Activated CD4-positive, alpha-beta T cell treated with anti-CD3 and anti-CD28 coated beads, Interleukin-10, Interleukin-2, amounts not matched to agents 100 ng/mL and 50 ng/mL, durations not matched to agents 16 hours and 8 hours (primary cell): ENCODE measurements around the gene C16orf92.

ENCODE experiments used
- DNase-seq: peaks from one replicate; pipeline ENCODE4 v3.0.0-alpha.2; 2020

C16orf92 gene, protein sequence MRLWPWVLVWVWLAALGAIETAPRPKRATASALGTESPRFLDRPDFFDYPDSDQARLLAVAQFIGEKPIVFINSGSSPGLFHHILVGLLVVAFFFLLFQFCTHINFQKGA

GRCh38 chr16:30022887-30023286, at the start of gene C16orf92:
C16orf92 (plus strand) TSS chr16:30023198; CDS start chr16:30023341, 143 bp downstream.
- DNase-seq = no peak

DNA sequence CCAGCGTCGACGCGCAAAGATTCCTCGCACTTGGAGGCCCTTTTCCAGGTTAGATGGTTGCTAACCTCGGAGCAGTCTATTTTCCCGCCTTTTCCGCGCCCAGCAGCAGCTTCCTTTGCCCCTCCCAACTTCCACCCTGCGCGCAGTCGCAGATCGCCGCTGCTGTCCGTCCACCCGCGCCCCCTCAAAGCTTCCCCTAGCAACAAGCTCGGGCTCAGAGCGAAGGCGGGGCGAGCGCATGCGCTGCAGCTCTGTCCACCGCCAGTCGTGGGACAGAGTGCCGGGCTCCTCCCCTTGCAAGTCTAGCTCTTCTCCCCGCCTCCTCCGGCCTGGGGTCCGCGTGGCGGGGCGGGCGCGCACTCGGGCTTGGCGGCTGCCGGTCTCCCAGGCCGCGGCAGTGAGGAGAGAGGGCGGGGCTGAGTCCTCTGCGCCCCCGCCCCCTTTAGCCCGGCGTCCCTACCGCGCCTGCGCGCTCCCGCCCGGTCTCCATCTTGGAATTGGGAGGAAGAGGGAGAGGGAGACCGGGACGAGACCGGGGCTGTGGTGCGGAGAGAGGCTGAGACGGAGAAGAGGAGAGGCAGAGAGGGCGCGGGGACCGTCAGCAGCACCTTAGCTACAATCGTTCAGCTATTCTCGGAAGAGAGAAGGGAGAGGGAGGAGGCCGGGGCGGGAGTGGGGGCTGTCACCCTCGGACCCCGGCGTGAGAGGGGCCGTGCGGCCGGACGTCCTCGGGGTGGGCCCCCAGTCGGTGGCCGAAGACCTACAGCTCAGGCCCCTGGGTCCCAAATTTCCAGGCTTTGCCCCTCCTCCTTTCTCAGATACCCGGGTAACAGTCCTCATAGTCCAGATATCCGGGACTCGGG, 49.4 kb upstream of the C16orf92 start, which contains the start of gene TAOK2:
TSS of gene TAOK2 (plus strand) at position 485 of the 863 bp plus-strand sequence. CDS start 3,905 bp downstream, outside the sequence.
- DNase-seq = peak; percentile 99

DNA sequence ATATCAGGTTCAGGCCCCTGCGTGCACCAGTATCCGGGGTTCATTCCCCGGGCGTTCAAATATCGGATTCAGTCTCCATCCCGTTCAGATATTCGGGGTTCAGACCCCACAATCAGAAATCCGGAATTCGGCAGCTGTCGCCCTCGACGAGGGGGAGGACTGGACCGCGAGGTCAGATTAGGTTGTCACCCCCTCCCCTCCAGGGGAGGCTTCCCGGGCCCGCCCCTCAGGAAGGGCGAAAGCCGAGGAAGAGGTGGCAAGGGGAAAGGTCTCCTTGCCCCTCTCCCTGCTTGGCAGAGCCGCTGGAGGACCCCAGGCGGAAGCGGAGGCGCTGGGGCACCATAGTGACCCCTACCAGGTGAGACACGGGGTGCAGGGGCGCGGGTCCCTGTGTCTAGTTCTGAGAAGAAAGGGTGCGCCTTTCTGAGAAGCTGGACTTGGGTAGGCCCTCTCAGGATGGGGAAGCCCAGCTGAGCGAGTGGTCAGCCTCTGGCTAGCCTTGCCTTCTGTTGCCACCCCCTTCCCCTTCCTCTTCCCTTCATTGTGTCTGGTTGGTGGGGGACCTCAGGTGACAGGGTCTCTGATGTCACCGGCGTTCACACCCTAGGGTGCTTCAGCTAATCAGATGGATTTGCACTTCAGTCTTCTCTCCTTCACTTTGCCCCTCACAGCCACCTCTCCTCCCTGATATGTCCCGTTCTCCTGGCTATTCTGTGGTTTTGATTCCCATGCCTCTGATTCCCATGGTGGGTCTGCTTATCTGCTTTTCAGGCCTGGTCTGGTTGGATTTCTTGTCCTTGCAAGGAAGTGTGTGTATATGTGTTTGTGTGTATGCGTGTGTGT, 48.5 kb upstream of the C16orf92 start:
- peak; percentile 29 for DNase-seq

GRCh38 chr16:29975134-29975538, 47.9 kb upstream of the C16orf92 start:
- no peak for DNase-seq

DNA sequence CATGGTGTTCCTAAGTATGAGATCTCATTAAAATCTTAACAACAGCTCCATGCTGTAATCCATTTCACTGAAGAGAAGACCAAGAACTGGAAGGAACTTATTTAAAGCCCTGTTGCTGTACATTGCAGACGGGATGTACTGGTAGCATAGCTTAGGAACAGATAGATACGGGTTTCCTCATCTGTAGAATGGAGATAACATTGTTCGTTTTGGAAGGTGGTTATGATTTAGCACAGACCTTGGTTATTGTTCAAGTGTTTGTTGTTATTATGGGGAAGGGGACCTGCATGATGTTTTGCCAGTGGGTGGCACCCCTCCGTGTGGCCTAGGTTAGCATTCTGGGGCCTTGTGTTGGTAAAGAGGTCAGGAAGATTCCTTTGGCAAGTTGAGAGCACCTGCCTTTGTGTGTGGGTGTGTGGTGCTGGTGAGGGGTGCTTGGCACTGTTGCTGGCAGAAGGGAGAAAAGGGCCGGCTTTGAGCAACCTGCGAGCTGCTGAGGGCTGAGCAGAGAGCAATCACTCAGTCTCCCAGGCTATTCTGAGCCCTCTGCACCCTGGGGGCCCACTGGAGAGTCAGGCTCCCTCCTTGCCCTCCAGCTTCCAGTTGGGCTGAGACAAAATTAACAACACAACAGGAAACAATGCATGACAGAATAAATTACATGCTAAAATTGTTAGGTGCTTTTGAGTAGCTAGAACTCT, 47.0 kb upstream of the C16orf92 start:
- DNase-seq = no peak

DNA sequence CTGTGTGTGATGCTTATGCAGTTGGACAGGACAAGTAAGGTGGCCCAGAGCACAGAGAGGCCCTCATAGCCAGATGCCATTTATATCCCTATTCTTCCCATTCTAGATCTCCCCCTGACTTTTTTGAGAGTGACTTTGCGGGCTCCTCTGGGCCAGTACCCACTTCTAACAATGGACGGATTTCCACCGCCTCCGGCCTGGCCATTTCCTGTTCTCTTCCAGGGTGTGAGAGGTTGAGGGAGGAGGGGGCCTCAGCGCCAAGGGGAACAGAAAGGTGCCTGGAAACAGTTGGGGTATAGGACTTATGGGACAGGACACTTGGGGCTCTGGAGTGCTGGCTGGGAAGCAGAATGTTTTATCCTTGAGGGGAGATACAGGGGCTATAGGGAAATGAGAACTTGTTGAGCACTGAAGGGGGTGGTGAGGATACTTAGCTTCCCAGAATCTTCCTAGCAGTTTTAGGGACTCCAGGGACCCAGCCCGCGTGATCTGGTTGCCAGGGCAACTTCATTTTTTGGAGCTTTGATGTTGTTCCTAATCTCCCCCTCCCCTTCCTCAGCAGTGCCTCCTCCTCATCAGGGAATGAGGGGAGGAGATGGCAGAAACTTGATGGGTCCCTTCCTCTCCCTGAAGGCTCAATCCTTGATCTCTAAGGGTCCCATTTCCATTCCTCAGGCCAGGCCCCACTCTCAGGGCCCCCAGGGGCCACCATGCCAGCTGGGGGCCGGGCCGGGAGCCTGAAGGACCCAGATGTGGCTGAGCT, 45.8 kb upstream of the C16orf92 start:
- no peak for DNase-seq

- no peak for DNase-seq
These were observed 44.9 kb upstream of the C16orf92 start for GRCh38 chr16:29978081-29978480.

GRCh38 chr16:29978564-29979270, 44.3 kb upstream of the C16orf92 start:
- no peak for DNase-seq

DNA sequence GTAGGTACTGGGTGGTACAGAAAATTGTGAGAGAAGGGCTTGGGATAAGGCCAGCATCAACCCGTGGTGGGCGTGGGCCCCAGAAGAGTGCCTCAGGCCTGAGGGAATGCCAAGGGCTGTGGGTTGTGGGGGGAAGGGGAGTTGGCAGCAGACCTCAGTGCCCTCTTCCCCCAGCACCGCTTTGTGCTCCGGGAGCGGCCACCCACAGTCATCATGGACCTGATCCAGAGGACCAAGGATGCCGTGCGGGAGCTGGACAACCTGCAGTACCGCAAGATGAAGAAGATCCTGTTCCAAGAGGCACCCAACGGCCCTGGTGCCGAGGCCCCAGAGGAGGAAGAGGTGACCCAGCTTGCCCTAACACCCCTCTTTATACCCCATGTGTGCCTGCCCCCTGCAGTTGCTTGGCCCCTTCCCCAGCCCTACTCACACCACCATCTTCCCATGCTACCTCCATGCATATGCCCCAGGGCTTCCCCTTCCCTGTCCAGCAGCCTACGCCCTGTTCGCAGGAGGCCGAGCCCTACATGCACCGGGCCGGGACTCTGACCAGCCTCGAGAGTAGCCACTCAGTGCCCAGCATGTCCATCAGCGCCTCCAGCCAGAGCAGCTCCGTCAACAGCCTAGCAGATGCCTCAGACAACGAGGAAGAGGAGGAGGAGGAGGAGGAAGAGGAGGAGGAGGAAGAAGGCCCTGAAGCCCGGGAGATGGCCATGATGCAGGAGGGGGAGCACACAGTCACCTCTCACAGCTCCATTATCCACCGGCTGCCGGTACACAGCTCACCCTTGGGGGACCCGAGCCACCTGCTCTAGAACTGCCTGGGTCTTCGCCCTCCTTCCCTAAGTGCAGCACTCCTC, 40.2 kb upstream of the C16orf92 start:
- no peak for DNase-seq

GRCh38 chr16:29983420-29984136, 39.4 kb upstream of the C16orf92 start:
- no peak for DNase-seq

DNA sequence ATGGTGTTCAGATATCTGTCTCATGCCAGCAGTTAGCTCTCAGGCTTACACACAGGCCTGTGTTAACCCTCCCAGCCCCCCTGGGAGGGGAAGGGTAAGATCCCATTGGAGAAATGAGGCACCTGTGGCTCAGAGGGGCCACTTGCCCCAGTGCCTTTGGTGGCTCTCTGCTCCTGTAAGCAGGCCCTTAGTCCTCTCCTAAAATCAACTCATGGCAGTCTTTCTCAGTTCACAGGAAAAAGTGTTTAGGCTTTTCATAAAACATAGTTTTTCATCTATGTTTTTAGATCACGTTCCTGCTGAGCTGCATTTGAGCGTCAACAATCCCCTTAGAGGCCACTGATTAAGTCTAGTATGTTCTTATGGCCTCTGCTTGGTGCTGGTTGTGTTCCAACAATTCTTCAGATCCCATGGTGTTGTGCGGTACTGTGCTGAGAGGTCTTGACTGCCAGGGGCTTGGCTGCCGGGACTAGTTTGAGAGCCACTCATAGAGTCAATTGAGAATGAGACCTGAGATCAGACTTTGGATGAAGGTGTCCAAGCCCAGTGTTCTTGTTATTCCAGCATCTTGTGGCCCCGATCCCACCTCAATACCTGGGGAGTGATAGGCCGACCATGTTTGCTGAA, 38.7 kb upstream of the C16orf92 start:
- DNase-seq = no peak

- no peak for DNase-seq
These were observed 38.2 kb upstream of the C16orf92 start for GRCh38 chr16:29984764-29985147.

- no peak for DNase-seq
These were observed 37.7 kb upstream of the C16orf92 start for GRCh38 chr16:29985271-29985811.

- no peak for DNase-seq
These were observed 36.8 kb upstream of the C16orf92 start for GRCh38 chr16:29986231-29986630.

DNA sequence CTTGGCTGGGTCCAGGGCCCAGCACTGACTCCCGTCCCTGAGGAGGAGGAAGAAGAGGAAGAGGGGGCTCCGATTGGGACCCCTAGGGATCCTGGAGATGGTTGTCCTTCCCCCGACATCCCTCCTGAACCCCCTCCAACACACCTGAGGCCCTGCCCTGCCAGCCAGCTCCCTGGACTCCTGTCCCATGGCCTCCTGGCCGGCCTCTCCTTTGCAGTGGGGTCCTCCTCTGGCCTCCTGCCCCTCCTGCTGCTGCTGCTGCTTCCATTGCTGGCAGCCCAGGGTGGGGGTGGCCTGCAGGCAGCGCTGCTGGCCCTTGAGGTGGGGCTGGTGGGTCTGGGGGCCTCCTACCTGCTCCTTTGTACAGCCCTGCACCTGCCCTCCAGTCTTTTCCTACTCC, 36.1 kb upstream of the C16orf92 start:
- no peak for DNase-seq

- no peak for DNase-seq
These were observed 35.5 kb upstream of the C16orf92 start for GRCh38 chr16:29987371-29988085.

- no peak for DNase-seq
These were observed 34.5 kb upstream of the C16orf92 start for GRCh38 chr16:29988346-29989075.
